Sigmoid colon (tissue), 7 donors: ENCODE results near the gene CRTAC1. TPM values are rescaled to one million over a fixed set of nuclear protein-coding genes. Genes with fewer than 3 reads are reported as not detected.

Experiments
- DNase-seq: peaks from one replicate; pipeline ENCODE4 v3.0.0-alpha.2; 2019
- H3K27ac ChIP-seq, 4 donors: fragments of 200-600 bp; sonication (generic); one replicate each; pipeline ENCODE4 v1.5.1; 2016 to 2019; ENCODE audit warnings: mild to moderate bottlenecking in 1 of 4
- H3K27me3 ChIP-seq, 3 donors: fragments of 200-600 bp; sonication (generic); one replicate each; pipeline ENCODE4 v1.5.1; 2019; ENCODE audit warnings: mild to moderate bottlenecking in 1 of 3
- H3K36me3 ChIP-seq, 4 donors: fragments of 200-600 bp; sonication (generic); one replicate each; pipeline ENCODE4 v1.5.1; 2016 to 2019
- H3K4me1 ChIP-seq, 4 donors: fragments of 200-600 bp; sonication (generic); one replicate each; pipeline ENCODE4 v1.5.1; 2017 to 2019
- H3K4me3 ChIP-seq, 4 donors: fragments of 200-600 bp; sonication (generic); one replicate each; pipeline ENCODE4 v1.5.1; 2017 to 2019; ENCODE audit warnings: mild to moderate bottlenecking in 2 of 4, moderate library complexity in 1 of 4
- H3K9me3 ChIP-seq, 4 donors: fragments of 200-600 bp in 3 of 4; sonication (generic) in 3 of 4; one replicate each; pipeline versions ENCODE4 v1.5.1 to v1.6.1; 2013 to 2019
- CTCF ChIP-seq, 4 experiments: fragments of 450-650 bp in 3 of 4; fragments of 200-600 bp in 1 of 4; IDR thresholded peaks; one replicate each; pipeline ENCODE4 v1.5.1; 2016 to 2019; ENCODE audit warnings: antibody characterized with exemption in 4 of 4, mild to moderate bottlenecking in 3 of 4, moderate library complexity in 2 of 4
- EP300 ChIP-seq, 4 donors: sonication (generic); formaldehyde crosslinking; IDR thresholded peaks; one replicate each; pipeline ENCODE4 v1.6.1; 2017; ENCODE audit warnings: antibody characterized with exemption in 4 of 4
- POLR2A ChIP-seq, 2 donors: fragments of 450-650 bp; IDR thresholded peaks; one replicate each; pipeline ENCODE4 v1.6.1; 2016; ENCODE audit warnings: antibody characterized with exemption in 2 of 2, mild to moderate bottlenecking in 2 of 2, moderate library complexity in 2 of 2
- POLR2AphosphoS5 ChIP-seq, 4 donors: sonication (generic); formaldehyde crosslinking; IDR thresholded peaks; one replicate each; pipeline ENCODE4 v1.6.1; 2017; ENCODE audit warnings: antibody characterized with exemption in 4 of 4
- WGBS, 2 donors: extraction: QIAGEN DNeasy Blood & Tissue Kit; methylation state at CpG; one replicate each; pipeline ENCODE4 v1.1.7; 2013; 5-methylcytosine and 5-hydroxymethylcytosine counted together
- intact Hi-C: fragments of 100-400 bp; cut with DNase I; formaldehyde crosslinking; loops from one replicate; pipeline ENCODE4 v1.15.1; 2023
- polyA plus RNA-seq, 3 donors: library from polyadenylated mRNA; stranded (reverse); fragments of 200-250 nt; gene quantifications; one replicate each; pipeline ENCODE4 v1.2.3, GENCODE V29; 2013
- total RNA-seq, 4 donors: library from RNA; depleted of rRNA; stranded (reverse); fragments of >200 nt; gene quantifications; one replicate each; pipeline ENCODE4 v1.1.0, GENCODE V29; 2016
- donor health status: healthy with polysubstance abuse.
- donor health status: Bipolar disorder and iron deficiency.
- donor health status: healthy.

CRTAC1 gene
- total and polyA plus RNA-seq, 7 donors: 1.2 to 6.4 (median 2.6) TPM; not detected in 1

GRCh38 chr10:97891497-97892167 lies 138.8 kb downstream of the CRTAC1 start:
- intact Hi-C loops: no loop called here
- peaks cover 0 to 11% (median 4%) of the 10 kb centered on the region in 4 donors for H3K4me1 ChIP-seq
- WGBS, 2 donors: 82 to 83% methylated on average over 17 of the region's 17 CpGs
- no peaks in the 10 kb centered on the region for H3K36me3 ChIP-seq
- no peak for DNase-seq
- TF ChIP-seq CTCF (IDR thresholded peaks at IDR 0.05): no peak
- TF ChIP-seq POLR2A (IDR thresholded peaks at IDR 0.05): no peak
- no peak for TF ChIP-seq EP300 (IDR thresholded peaks at IDR 0.05)
- no peak for TF ChIP-seq POLR2AphosphoS5 (IDR thresholded peaks at IDR 0.05)
- H3K9me3 ChIP-seq: no peaks in the 10 kb centered on the region
- no peak overlapping the region for H3K27ac ChIP-seq
- no peak overlapping the region for H3K4me3 ChIP-seq
- H3K27me3 ChIP-seq: peaks cover 0 to 30% (median 2%) of the 10 kb centered on the region in 3 donors

- H3K27me3 ChIP-seq: peaks cover 0 to 23% (median 0%) of the 10 kb centered on the region in 3 donors
- no peak overlapping the region for H3K4me3 ChIP-seq
- no peak for DNase-seq
- intact Hi-C loops: no loop called here
- no peaks in the 10 kb centered on the region for H3K36me3 ChIP-seq
- no peak for TF ChIP-seq CTCF (IDR thresholded peaks at IDR 0.05)
- TF ChIP-seq POLR2A (IDR thresholded peaks at IDR 0.05): no peak
- no peak for TF ChIP-seq POLR2AphosphoS5 (IDR thresholded peaks at IDR 0.05)
- no peak for TF ChIP-seq EP300 (IDR thresholded peaks at IDR 0.05)
- H3K9me3 ChIP-seq: no peaks in the 10 kb centered on the region
- peaks cover 0 to 11% (median 4%) of the 10 kb centered on the region in 4 donors for H3K4me1 ChIP-seq
- WGBS, 2 donors: 67 to 79% methylated on average over 18 of the region's 18 CpGs
- H3K27ac ChIP-seq: no peak overlapping the region
Measured at GRCh38 chr10:97889461-97890265, 140.8 kb downstream of the CRTAC1 start.

GRCh38 chr10:97888641-97889262 lies 141.7 kb downstream of the CRTAC1 start:
- Histone ChIP-seq H3K36me3 (no peaks in the 10 kb centered on the region), H3K9me3 (no peaks in the 10 kb centered on the region), H3K27me3 (peaks cover 0 to 18% (median 0%) of the 10 kb centered on the region in 3 donors), H3K4me1 (peaks cover 0 to 11% (median 4%) of the 10 kb centered on the region in 4 donors), H3K27ac (no peak overlapping the region), H3K4me3 (no peak overlapping the region)
- intact Hi-C loops: no loop called here
- 25 to 57% methylated on average over 12 of the region's 12 CpGs for WGBS, 2 donors
- TF ChIP-seq EP300 (IDR thresholded peaks at IDR 0.05) (no peak), POLR2A (IDR thresholded peaks at IDR 0.05) (no peak), POLR2AphosphoS5 (IDR thresholded peaks at IDR 0.05) (no peak), CTCF (IDR thresholded peaks at IDR 0.05) (no peak)
- DNase-seq: no peak

GRCh38 chr10:97888134-97888533 lies 142.3 kb downstream of the CRTAC1 start:
- no peak for DNase-seq
- no peaks in the 10 kb centered on the region for H3K9me3 ChIP-seq
- H3K4me1 ChIP-seq: peaks cover 0 to 11% (median 4%) of the 10 kb centered on the region in 4 donors
- no peak overlapping the region for H3K27ac ChIP-seq
- intact Hi-C loops: no loop called here
- peaks cover 0 to 14% (median 0%) of the 10 kb centered on the region in 3 donors for H3K27me3 ChIP-seq
- WGBS, 2 donors: 86 to 91% methylated on average over 7 of the region's 7 CpGs
- no peaks in the 10 kb centered on the region for H3K36me3 ChIP-seq
- no peak overlapping the region for H3K4me3 ChIP-seq
- no peak for TF ChIP-seq POLR2AphosphoS5 (IDR thresholded peaks at IDR 0.05)

GRCh38 chr10:97887399-97887798 lies 143.0 kb downstream of the CRTAC1 start:
- Histone ChIP-seq H3K4me1 (peaks cover 0 to 11% (median 4%) of the 10 kb centered on the region in 4 donors), H3K4me3 (no peak overlapping the region), H3K27ac (no peak overlapping the region), H3K27me3 (peaks cover 0 to 16% (median 0%) of the 10 kb centered on the region in 3 donors), H3K36me3 (no peaks in the 10 kb centered on the region), H3K9me3 (no peaks in the 10 kb centered on the region)
- TF ChIP-seq POLR2A (IDR thresholded peaks at IDR 0.05) (no peak), EP300 (IDR thresholded peaks at IDR 0.05) (no peak), POLR2AphosphoS5 (IDR thresholded peaks at IDR 0.05) (no peak), CTCF (IDR thresholded peaks at IDR 0.05) (no peak)
- WGBS, 2 donors: 85 to 88% methylated on average over 6 of the region's 6 CpGs
- intact Hi-C loops: no loop called here
- no peak for DNase-seq
